Mesenchymal stem cell (in vitro differentiated cells and primary cell): ENCODE measurements around the gene NUSAP1.

Experiments used
- DNase-seq: peaks from one replicate; pipeline ENCODE4 v3.0.0-alpha.2; 2013
- H2AFZ ChIP-seq: one replicate; pipeline ENCODE4 v1.6.1; 2013; ENCODE audit warnings: low read depth, mild to moderate bottlenecking, control low read depth, inconsistent platforms, low read length, moderate library complexity
- H2AK5ac ChIP-seq: 2 replicates; pipeline ENCODE4 v1.6.1; 2013; ENCODE audit warnings: low read length, moderate library complexity, mild to moderate bottlenecking, inconsistent platforms; ENCODE audit not compliant: severe bottlenecking
- H2BK120ac ChIP-seq: one replicate; pipeline ENCODE4 v1.6.1; 2013; ENCODE audit warnings: low read depth, mild to moderate bottlenecking, inconsistent platforms, low read length, moderate library complexity
- H2BK12ac ChIP-seq, 2 experiments: one replicate each; pipeline ENCODE4 v1.6.1; 2013; ENCODE audit warnings: inconsistent platforms in 2 of 2, low read length in 2 of 2, mild to moderate bottlenecking in 2 of 2, moderate library complexity in 2 of 2, control low read depth in 1 of 2
- H2BK15ac ChIP-seq: one replicate; pipeline ENCODE4 v1.6.1; 2013; ENCODE audit warnings: mild to moderate bottlenecking, low read depth, inconsistent platforms; ENCODE audit not compliant: poor library complexity, severe bottlenecking
- H2BK5ac ChIP-seq: 2 replicates; pipeline ENCODE4 v1.6.1; 2013; ENCODE audit warnings: low read depth, mild to moderate bottlenecking, low read length, control low read depth, inconsistent platforms; ENCODE audit not compliant: poor library complexity, severe bottlenecking
- H3K14ac ChIP-seq, 2 experiments: one replicate each; pipeline ENCODE4 v1.6.1; 2013; ENCODE audit warnings: inconsistent platforms in 2 of 2, low read length in 2 of 2, control low read depth in 1 of 2, mild to moderate bottlenecking in 1 of 2, moderate library complexity in 1 of 2
- H3K18ac ChIP-seq, 2 experiments: one replicate each; pipeline ENCODE4 v1.6.1; 2013; ENCODE audit warnings: inconsistent platforms in 2 of 2, low read length in 2 of 2, control low read depth in 1 of 2, low read depth in 1 of 2, mild to moderate bottlenecking in 1 of 2
- H3K23ac ChIP-seq, 2 experiments: one replicate each; pipeline ENCODE4 v1.6.1; 2013; ENCODE audit warnings: inconsistent platforms in 2 of 2, low read length in 2 of 2, mild to moderate bottlenecking in 2 of 2, moderate library complexity in 2 of 2, control low read depth in 1 of 2
- H3K27ac ChIP-seq: 2 replicates; pipeline ENCODE4 v1.5.1; 2013; ENCODE audit warnings: mild to moderate bottlenecking, moderate library complexity, low read length, control low read depth, inconsistent platforms; ENCODE audit not compliant: poor library complexity, severe bottlenecking
- H3K27me3 ChIP-seq, 2 experiments: 2 replicates each; pipeline versions ENCODE4 v1.6.1 to v1.7.0; 2013; ENCODE audit warnings: low read length in 2 of 2, mild to moderate bottlenecking in 2 of 2, moderate library complexity in 2 of 2, control low read depth in 1 of 2, inconsistent platforms in 1 of 2; ENCODE audit not compliant: control insufficient read depth in 1 of 2, insufficient read depth in 1 of 2
- H3K36me3 ChIP-seq, 2 experiments: 2 replicates each; pipeline versions ENCODE4 v1.6.1 to v1.7.0; 2013; ENCODE audit warnings: low read length in 2 of 2, control low read depth in 1 of 2, inconsistent platforms in 1 of 2, low read depth in 1 of 2, mild to moderate bottlenecking in 1 of 2; ENCODE audit not compliant: insufficient read depth in 2 of 2, control insufficient read depth in 1 of 2
- H3K4ac ChIP-seq, 2 experiments: one replicate each; pipeline ENCODE4 v1.6.1; 2013; ENCODE audit warnings: inconsistent platforms in 2 of 2, low read length in 2 of 2, mild to moderate bottlenecking in 2 of 2, moderate library complexity in 2 of 2, control low read depth in 1 of 2, low read depth in 1 of 2
- H3K4me1 ChIP-seq: 2 replicates; pipeline ENCODE4 v1.6.1; 2013; ENCODE audit warnings: low read depth, low read length, control low read depth; ENCODE audit not compliant: control insufficient read depth, insufficient read depth
- H3K4me2 ChIP-seq: 2 replicates; pipeline ENCODE4 v1.6.1; 2013; ENCODE audit warnings: low read length, mild to moderate bottlenecking, inconsistent platforms; ENCODE audit not compliant: poor library complexity, severe bottlenecking
- H3K4me3 ChIP-seq, 2 experiments: 2 replicates each; pipeline versions ENCODE4 v1.5.1 to v1.7.0; 2013; ENCODE audit warnings: low read length in 2 of 2, mild to moderate bottlenecking in 2 of 2, control low read depth in 1 of 2, low read depth in 1 of 2; ENCODE audit not compliant: insufficient read depth in 1 of 2
- H3K79me1 ChIP-seq: replicated peaks from 2 replicates; pipeline ENCODE4 v1.6.1; 2013; ENCODE audit warnings: mild to moderate bottlenecking, control low read depth, low read length, inconsistent platforms; ENCODE audit not compliant: poor library complexity, severe bottlenecking
- H3K9ac ChIP-seq: 2 replicates; pipeline ENCODE4 v1.7.0; 2013; ENCODE audit warnings: mild to moderate bottlenecking, low read length, moderate library complexity
- H3K9me3 ChIP-seq: 2 replicates; pipeline ENCODE4 v1.7.0; 2013; ENCODE audit warnings: mild to moderate bottlenecking, low read length; ENCODE audit not compliant: control insufficient read depth
- H4K8ac ChIP-seq: one replicate; pipeline ENCODE4 v1.6.1; 2013; ENCODE audit warnings: inconsistent platforms, mild to moderate bottlenecking, low read length, moderate library complexity
- H4K91ac ChIP-seq: one replicate; pipeline ENCODE4 v1.6.1; 2013; ENCODE audit warnings: mild to moderate bottlenecking, low read length, inconsistent platforms
- WGBS: methylation state at CpG from one replicate; pipeline ENCODE4 v1.1.7; 2013; ENCODE audit warnings: mixed read lengths; 5-methylcytosine and 5-hydroxymethylcytosine counted together

NUSAP1 gene

DNA sequence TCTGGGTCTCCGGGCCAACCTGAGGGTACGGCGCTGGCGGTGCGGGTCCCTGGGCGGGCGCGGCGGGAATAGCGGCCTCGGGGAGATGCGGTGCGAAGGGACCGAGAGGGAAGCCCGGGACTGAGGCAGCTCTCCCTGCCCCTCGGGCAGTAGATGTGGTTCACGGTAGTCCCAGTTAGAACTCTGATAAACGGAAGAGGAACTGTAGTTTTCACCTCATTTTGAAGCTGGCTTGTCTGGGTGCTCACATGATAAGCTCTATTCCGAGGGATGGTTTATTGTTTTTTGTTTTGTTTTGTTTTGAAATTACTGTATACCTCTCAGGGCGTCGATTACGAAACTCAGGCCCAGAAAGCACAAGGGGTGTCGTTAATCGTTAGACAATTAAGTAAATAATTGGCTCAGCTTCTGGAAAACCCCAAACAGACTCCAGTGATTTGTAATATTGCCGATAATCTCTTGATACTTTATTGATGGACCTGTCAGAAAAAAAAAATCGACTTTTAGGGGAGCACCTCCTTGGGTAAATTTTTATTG lies 413 bp downstream of the NUSAP1 start:
- no peak overlapping the region for H2BK5ac ChIP-seq
- H3K4me3 ChIP-seq: peak overlapping the region; percentile 70 to 98
- no peak overlapping the region for H2BK120ac ChIP-seq
- peak overlapping the region; percentile 49 for H3K27ac ChIP-seq
- no peak overlapping the region for H3K23ac ChIP-seq
- no peak overlapping the region for H2BK15ac ChIP-seq
- H2AFZ ChIP-seq: peak overlapping the region; percentile 46
- peak overlapping the region; percentile 82 for H3K4me2 ChIP-seq
- 0% methylated on average over 24 of the region's 26 CpGs for WGBS
- peak overlapping the region; percentile 86 for H3K9ac ChIP-seq
- no peak overlapping the region for H2BK12ac ChIP-seq
- no peaks in the 10 kb centered on the region for H3K9me3 ChIP-seq
- peak overlapping the region; percentile 71 for H4K91ac ChIP-seq
- peak overlapping the region in 1 of 2 experiments; percentile 49 for H3K18ac ChIP-seq
- no peaks in the 10 kb centered on the region for H3K36me3 ChIP-seq
- H3K4ac ChIP-seq: no peak overlapping the region
- no peak overlapping the region for H3K14ac ChIP-seq
- H4K8ac ChIP-seq: peak overlapping the region; percentile 36
- no peaks in the 10 kb centered on the region for H3K27me3 ChIP-seq
- peaks cover 5% of the 10 kb centered on the region for H3K4me1 ChIP-seq
- DNase-seq: no peak
- no peak overlapping the region for H2AK5ac ChIP-seq
- peaks cover 9% of the 10 kb centered on the region for H3K79me1 ChIP-seq

DNA sequence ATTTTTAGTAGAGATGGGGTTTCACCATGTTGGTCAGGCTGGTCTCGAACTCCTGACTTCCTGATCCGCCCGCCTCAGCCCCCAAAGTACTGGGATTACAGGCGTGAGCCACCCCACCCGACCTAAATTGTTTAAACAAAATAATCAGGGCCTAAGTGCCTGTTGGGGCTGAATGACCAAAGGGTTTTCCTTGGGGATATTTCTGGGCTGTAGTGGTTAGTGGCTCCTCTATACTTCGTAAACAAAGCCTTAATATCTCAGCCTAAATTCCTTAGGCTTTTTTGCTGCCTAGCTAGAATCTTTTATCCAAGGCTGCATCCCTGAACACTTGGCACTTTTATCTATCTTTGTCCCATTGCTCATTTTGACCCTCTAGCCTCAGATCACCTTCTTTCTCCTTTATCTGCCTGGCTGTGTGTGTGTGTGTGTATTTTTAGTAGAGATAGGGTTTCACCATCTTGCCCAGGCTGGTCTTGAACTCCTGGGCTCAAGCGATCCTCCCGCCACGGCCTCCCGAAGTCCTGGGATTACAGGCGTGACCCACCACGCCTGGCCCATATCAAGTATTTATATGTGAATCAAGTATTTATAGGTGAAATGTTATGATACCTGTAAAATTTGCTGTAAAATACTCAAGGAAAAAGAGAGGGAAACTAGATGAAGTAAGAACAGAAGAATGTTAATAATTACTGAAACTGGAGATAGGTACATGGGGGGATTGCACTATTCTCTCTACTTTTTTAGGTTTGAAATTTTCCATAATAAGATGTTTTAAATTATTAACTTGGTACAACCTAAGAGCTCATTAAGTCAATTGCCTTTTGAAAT lies 1.8 kb downstream of the NUSAP1 start:
- Histone ChIP-seq H3K27me3 (no peaks in the 10 kb centered on the region), H3K4ac (no peak overlapping the region), H3K36me3 (no peaks in the 10 kb centered on the region), H3K79me1 (peaks cover 12% of the 10 kb centered on the region), H3K14ac (no peak overlapping the region), H4K91ac (no peak overlapping the region), H3K27ac (no peak overlapping the region), H2AK5ac (no peak overlapping the region), H3K4me1 (peaks cover 5% of the 10 kb centered on the region), H3K9ac (no peak overlapping the region), H2BK5ac (no peak overlapping the region), H3K9me3 (no peaks in the 10 kb centered on the region), H2AFZ (no peak overlapping the region), H4K8ac (no peak overlapping the region), H2BK120ac (no peak overlapping the region), H3K18ac (no peak overlapping the region), H3K4me2 (no peak overlapping the region), H3K23ac (no peak overlapping the region), H2BK12ac (no peak overlapping the region), H2BK15ac (no peak overlapping the region), H3K4me3 (no peak overlapping the region)
- DNase-seq: no peak
- WGBS: 95% methylated on average over 9 of the region's 12 CpGs

DNA sequence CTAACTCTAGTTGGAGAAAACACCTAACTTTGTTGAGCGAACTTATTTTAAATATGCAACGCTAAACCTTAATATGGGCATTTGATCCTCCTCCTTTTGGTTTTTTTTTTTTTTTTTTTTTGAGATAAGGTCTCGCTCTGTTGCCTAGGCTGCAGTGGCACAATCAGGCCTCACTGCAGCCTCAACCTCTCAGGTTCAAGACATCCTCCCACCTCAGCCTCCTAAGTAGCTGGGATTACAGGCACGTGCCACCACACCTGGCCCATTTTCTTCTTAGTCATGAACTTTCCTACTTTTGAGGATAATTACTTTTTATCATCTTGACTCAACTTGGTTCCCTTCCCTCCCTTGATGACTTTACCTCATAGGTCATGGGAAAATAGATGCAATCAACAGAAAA lies 3.9 kb downstream of the NUSAP1 start:
- no peak overlapping the region for H3K4ac ChIP-seq
- H3K36me3 ChIP-seq: no peaks in the 10 kb centered on the region
- H3K27me3 ChIP-seq: no peaks in the 10 kb centered on the region
- no peak overlapping the region for H2AK5ac ChIP-seq
- H3K4me2 ChIP-seq: no peak overlapping the region
- no peak overlapping the region for H3K4me3 ChIP-seq
- H4K8ac ChIP-seq: no peak overlapping the region
- H3K4me1 ChIP-seq: peaks cover 4% of the 10 kb centered on the region
- H2BK5ac ChIP-seq: no peak overlapping the region
- H3K27ac ChIP-seq: no peak overlapping the region
- no peak overlapping the region for H3K14ac ChIP-seq
- no peak overlapping the region for H2BK15ac ChIP-seq
- H2AFZ ChIP-seq: no peak overlapping the region
- H2BK12ac ChIP-seq: no peak overlapping the region
- no peak overlapping the region for H3K9ac ChIP-seq
- H3K9me3 ChIP-seq: no peaks in the 10 kb centered on the region
- no peak overlapping the region for H3K18ac ChIP-seq
- H2BK120ac ChIP-seq: no peak overlapping the region
- DNase-seq: no peak
- 96% methylated on average over 4 of the region's 4 CpGs for WGBS
- H3K23ac ChIP-seq: no peak overlapping the region
- no peak overlapping the region for H4K91ac ChIP-seq
- H3K79me1 ChIP-seq: peaks cover 23% of the 10 kb centered on the region

DNA sequence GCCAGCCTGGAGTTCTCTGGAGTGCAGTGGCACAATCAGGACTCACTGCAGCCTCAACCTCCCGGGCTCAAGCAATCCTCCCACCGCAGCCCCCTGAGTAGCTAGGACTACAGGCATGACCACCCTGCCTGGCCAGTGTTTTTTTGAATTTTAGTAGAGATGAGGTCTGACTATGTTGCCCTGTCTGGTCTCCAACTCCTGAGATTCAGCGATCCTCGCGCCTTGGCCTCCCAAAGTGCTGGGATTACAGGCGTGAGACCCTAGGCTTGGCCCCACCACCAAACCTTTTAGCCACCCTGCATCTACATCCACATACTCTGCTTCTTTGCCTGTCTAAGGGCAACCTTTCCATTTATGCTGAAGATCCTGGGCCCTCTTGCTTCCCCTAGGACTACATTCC lies 4.4 kb downstream of the NUSAP1 start:
- no peak overlapping the region for H3K9ac ChIP-seq
- H4K91ac ChIP-seq: no peak overlapping the region
- H3K18ac ChIP-seq: no peak overlapping the region
- H3K14ac ChIP-seq: no peak overlapping the region
- H3K79me1 ChIP-seq: peaks cover 27% of the 10 kb centered on the region
- H3K4ac ChIP-seq: no peak overlapping the region
- DNase-seq: no peak
- H3K9me3 ChIP-seq: no peaks in the 10 kb centered on the region
- H3K4me3 ChIP-seq: no peak overlapping the region
- H3K27ac ChIP-seq: no peak overlapping the region
- H4K8ac ChIP-seq: peak overlapping the region; percentile 87
- H3K27me3 ChIP-seq: no peaks in the 10 kb centered on the region
- no peak overlapping the region for H2BK15ac ChIP-seq
- H2BK5ac ChIP-seq: no peak overlapping the region
- H2BK12ac ChIP-seq: no peak overlapping the region
- no peak overlapping the region for H2BK120ac ChIP-seq
- H3K36me3 ChIP-seq: no peaks in the 10 kb centered on the region
- H2AK5ac ChIP-seq: no peak overlapping the region
- no peak overlapping the region for H3K4me2 ChIP-seq
- H2AFZ ChIP-seq: no peak overlapping the region
- WGBS: 98% methylated on average over 5 of the region's 6 CpGs
- H3K4me1 ChIP-seq: peaks cover 4% of the 10 kb centered on the region
- H3K23ac ChIP-seq: no peak overlapping the region
